Ishikawa (cell line): Measurements from ENCODE around the gene POLR3G.

Experiments used
- CREB1 ChIP-seq: IDR thresholded peaks from 2 replicates; pipeline ENCODE4 v1.6.1; 2012; ENCODE audit warnings: low read depth
- EP300 ChIP-seq: IDR thresholded peaks from 2 replicates; pipeline ENCODE4 v1.6.1; 2012; ENCODE audit warnings: borderline replicate concordance
- FOXM1 ChIP-seq: IDR thresholded peaks from 2 replicates; pipeline ENCODE4 v1.6.1; 2012; ENCODE audit warnings: low read depth, borderline replicate concordance
- MAX ChIP-seq: IDR thresholded peaks from 2 replicates; pipeline ENCODE4 v1.6.1; 2012
- TAF1 ChIP-seq: IDR thresholded peaks from 2 replicates; pipeline ENCODE4 v1.6.1; 2012; ENCODE audit warnings: low read depth, mild to moderate bottlenecking
- TCF12 ChIP-seq: IDR thresholded peaks from 2 replicates; pipeline ENCODE4 v1.6.1; 2012; ENCODE audit warnings: low read depth
- TEAD4 ChIP-seq: IDR thresholded peaks from 2 replicates; pipeline ENCODE4 v1.6.1; 2012
- USF1 ChIP-seq: IDR thresholded peaks from 2 replicates; pipeline ENCODE4 v1.6.1; 2012
- YY1 ChIP-seq: IDR thresholded peaks from 2 replicates; pipeline ENCODE4 v1.6.1; 2012; ENCODE audit warnings: low read depth

- TF ChIP-seq USF1 (no peak), YY1 (no peak), FOXM1 (no peak), EP300 (no peak), TAF1 (no peak), TEAD4 (no peak), MAX (no peak), CREB1 (no peak), TCF12 (no peak)
These were observed 76.7 kb downstream of the POLR3G start for GRCh38 chr5:90551376-90551775.
